ENCODE measurements around the gene CNTNAP4. TPM values are rescaled to one million over a fixed set of nuclear protein-coding genes. Genes with fewer than 3 reads are reported as not detected.

CNTNAP4 gene
- total RNA-seq, 2 experiments from 2014 or later, result not detected

DNA sequence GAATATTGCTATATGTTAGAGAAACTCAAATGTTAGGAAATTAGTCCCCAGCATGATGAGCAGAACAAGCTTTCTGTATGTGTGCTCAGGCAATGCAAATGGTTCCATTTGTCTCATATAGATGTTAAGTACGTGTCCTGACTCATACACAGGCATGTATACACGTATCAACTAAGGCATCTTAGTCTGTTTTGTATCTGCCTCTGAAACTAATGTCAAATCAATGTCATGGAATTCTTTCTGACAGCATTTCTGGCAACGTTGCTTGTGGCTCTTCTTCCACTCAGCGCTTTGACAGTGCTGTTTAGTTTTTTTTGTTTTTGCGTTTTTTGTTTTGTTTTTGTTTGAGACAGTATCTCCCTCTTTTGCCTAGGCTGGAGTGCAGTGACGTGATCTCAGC lies 111.9 kb downstream of the CNTNAP4 start:
- no peaks in the 10 kb centered on the region for H3K36me3 Mint-ChIP-seq
- H3K27me3 Mint-ChIP-seq, result no peaks in the 10 kb centered on the region

GRCh38 chr16:76390476-76390875 lies 113.3 kb downstream of the CNTNAP4 start:
- H3K27me3 Mint-ChIP-seq, result no peaks in the 10 kb centered on the region
- DNase-seq (no peak), ATAC-seq (ENCODE audit: low read depth) (no peak)
- no peaks in the 10 kb centered on the region for H3K9me3 Mint-ChIP-seq
- no peaks in the 10 kb centered on the region for H3K4me1 Mint-ChIP-seq
- H3K27ac Mint-ChIP-seq, result no peak overlapping the region
- POLR2A ChIA-PET, result no interaction called here
- no peaks in the 10 kb centered on the region for H3K36me3 Mint-ChIP-seq
- H3K4me3 Mint-ChIP-seq, result no peak overlapping the region

More for the DNA sequence above, 111.9 kb downstream of the CNTNAP4 start:
- ATAC-seq (ENCODE audit: low read depth) (no peak), DNase-seq (no peak)
- no peaks in the 10 kb centered on the region for H3K9me3 Mint-ChIP-seq
- H3K4me3 Mint-ChIP-seq, result no peak overlapping the region
- POLR2A ChIA-PET, result no interaction called here
- no peak overlapping the region for H3K27ac Mint-ChIP-seq
- H3K4me1 Mint-ChIP-seq, result no peaks in the 10 kb centered on the region

DNA sequence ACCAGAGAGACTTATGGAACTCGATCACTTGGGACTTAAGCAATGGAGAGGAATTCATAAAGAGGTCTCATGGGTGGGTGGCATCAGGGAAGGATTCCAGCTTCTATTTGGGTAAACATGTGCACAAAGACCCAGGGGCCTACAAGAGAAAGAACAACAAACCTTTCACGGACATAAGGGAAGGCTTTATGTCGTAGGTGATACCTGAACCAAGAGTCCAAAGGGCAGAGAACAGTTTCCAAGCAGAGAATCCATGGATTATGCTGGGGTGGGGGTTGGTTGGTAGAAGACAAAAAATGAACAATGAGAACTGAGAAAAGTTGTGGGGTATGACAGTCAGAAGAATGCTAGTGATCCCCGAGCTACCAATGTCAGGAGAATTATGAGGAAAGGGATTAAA lies 119.8 kb downstream of the CNTNAP4 start:
- H3K36me3 Mint-ChIP-seq, result no peaks in the 10 kb centered on the region
- no peak overlapping the region for H3K4me3 Mint-ChIP-seq
- peaks cover 3% of the 10 kb centered on the region for H3K9me3 Mint-ChIP-seq
- ATAC-seq (ENCODE audit: low read depth) (no peak), DNase-seq (no peak)
- H3K27me3 Mint-ChIP-seq, result no peaks in the 10 kb centered on the region
- POLR2A ChIA-PET, result no interaction called here
- H3K27ac Mint-ChIP-seq, result no peak overlapping the region
- no peaks in the 10 kb centered on the region for H3K4me1 Mint-ChIP-seq

DNA sequence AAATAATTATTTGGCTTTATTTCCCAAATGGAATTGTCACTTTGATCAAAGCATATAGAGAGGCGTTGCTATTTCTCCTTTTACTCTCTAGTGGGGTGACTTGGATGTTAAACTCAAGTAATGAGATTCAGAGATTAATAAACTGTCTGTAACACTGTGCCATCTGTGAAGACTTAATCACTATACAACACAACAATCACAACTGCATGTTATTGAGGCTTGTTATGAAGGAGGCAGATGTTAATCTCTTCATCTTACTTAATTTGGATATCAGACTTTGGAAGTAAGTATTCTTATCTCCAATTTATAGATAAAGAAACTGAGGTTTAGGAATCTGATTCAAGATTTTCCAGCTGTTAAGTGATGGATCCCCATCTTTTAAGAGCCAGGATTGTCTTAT lies 132.5 kb downstream of the CNTNAP4 start:
- Mint-ChIP-seq H3K27me3 (no peaks in the 10 kb centered on the region), H3K36me3 (no peaks in the 10 kb centered on the region), H3K27ac (no peak overlapping the region), H3K4me1 (no peaks in the 10 kb centered on the region), H3K4me3 (no peak overlapping the region), H3K9me3 (no peaks in the 10 kb centered on the region)
- DNase-seq, result no peak
- POLR2A ChIA-PET, result no interaction called here
- no peak for ATAC-seq (ENCODE audit: low read depth)

DNA sequence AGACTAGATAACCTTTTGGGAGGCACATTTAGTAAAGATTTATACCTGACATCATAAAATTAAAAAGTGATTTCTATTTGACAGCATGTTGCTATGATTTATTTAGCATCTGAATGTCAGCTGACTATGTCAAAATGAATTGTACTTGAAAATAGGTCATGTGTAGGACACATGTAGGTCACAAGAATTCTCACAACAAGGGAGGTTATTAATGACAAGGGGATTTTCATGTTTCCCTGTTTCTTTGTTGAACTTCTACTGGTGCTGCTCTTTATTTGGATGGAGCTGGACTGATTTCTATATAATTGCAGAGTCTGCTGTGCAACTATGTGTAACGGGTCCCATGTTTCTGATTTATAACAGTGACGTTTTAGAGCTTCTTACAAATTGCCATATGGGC lies 144.4 kb downstream of the CNTNAP4 start:
- Mint-ChIP-seq H3K27ac (no peak overlapping the region), H3K4me3 (no peak overlapping the region), H3K27me3 (no peaks in the 10 kb centered on the region), H3K36me3 (no peaks in the 10 kb centered on the region), H3K9me3 (no peaks in the 10 kb centered on the region), H3K4me1 (no peaks in the 10 kb centered on the region)
- POLR2A ChIA-PET, result no interaction called here
- no peak for DNase-seq
- no peak for ATAC-seq (ENCODE audit: low read depth)

DNA sequence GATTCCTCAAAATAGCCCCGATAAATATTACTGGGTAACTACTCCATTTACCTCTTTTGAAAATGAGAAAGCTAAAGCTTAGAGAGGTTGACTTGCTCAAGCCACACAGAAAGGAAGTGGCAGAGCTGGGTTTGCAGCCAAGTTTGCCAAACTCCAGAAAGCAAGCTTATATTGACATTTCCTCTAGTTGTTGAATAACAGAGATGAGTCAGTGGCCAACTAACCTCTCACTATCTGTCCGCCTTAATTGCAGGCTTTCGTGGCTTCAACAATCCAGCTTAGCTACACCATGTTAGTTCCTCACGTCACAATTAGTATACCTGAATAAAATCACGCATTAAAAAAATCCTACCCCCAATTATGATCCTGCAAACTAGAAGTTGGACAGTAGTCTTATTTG lies 151.7 kb downstream of the CNTNAP4 start:
- Mint-ChIP-seq H3K4me3 (no peak overlapping the region), H3K4me1 (no peaks in the 10 kb centered on the region), H3K9me3 (peaks cover 3% of the 10 kb centered on the region), H3K27ac (no peak overlapping the region), H3K36me3 (no peaks in the 10 kb centered on the region), H3K27me3 (no peaks in the 10 kb centered on the region)
- DNase-seq (no peak), ATAC-seq (ENCODE audit: low read depth) (no peak)
- POLR2A ChIA-PET, result no interaction called here

- no peak overlapping the region for H3K4me3 Mint-ChIP-seq
- DNase-seq (no peak), ATAC-seq (ENCODE audit: low read depth) (no peak)
- no peaks in the 10 kb centered on the region for H3K36me3 Mint-ChIP-seq
- no peaks in the 10 kb centered on the region for H3K27me3 Mint-ChIP-seq
- H3K9me3 Mint-ChIP-seq, result peaks cover 5% of the 10 kb centered on the region
- no peaks in the 10 kb centered on the region for H3K4me1 Mint-ChIP-seq
- no peak overlapping the region for H3K27ac Mint-ChIP-seq
- POLR2A ChIA-PET, result no interaction called here
Measured at GRCh38 chr16:76441391-76441790, 164.2 kb downstream of the CNTNAP4 start.

DNA sequence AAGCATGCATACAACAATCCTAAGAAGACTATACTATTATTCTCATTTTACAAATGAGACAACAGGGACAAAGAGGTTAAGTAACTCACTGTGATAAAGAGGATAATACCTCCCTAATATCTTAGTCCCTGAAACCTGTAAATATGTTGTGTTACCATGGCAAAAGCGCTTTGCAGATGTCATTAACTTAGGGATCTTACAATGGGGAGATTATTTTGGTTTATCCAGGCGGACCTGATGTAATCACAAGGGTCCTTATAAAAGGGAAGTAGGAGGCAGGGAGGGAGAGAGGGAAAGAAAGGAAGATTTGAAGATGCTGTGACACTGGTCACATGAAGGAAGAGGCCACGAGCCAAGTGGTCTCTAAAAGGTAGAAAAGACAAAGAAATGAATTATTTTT lies 164.7 kb downstream of the CNTNAP4 start:
- DNase-seq (no peak), ATAC-seq (ENCODE audit: low read depth) (no peak)
- Mint-ChIP-seq H3K9me3 (peaks cover 5% of the 10 kb centered on the region), H3K4me1 (no peaks in the 10 kb centered on the region), H3K27ac (no peak overlapping the region), H3K4me3 (no peak overlapping the region), H3K27me3 (no peaks in the 10 kb centered on the region), H3K36me3 (no peaks in the 10 kb centered on the region)
- POLR2A ChIA-PET, result no interaction called here

DNA sequence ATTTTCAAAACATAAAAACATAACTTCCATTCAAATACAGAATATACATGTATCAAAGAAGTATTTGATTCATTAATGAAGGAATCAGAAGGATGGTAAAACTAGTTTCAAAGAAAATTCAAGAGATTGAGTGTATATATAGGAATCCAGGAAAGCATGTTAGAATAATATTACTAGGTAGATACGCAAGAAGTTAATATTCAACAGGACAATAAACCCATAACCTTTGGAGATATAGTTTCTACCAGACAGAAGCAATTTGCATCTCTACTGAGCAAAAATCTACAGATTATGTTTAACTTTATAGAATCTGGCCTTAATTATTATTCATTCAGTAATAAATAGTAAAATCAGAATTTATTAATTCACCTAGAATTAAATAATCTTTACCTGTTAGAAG lies 166.8 kb downstream of the CNTNAP4 start:
- no peaks in the 10 kb centered on the region for H3K27me3 Mint-ChIP-seq
- no peaks in the 10 kb centered on the region for H3K36me3 Mint-ChIP-seq
- H3K4me3 Mint-ChIP-seq, result no peak overlapping the region
- no peaks in the 10 kb centered on the region for H3K4me1 Mint-ChIP-seq
- POLR2A ChIA-PET, result no interaction called here
- no peak overlapping the region for H3K27ac Mint-ChIP-seq
- H3K9me3 Mint-ChIP-seq, result peaks cover 5% of the 10 kb centered on the region
- DNase-seq (no peak), ATAC-seq (ENCODE audit: low read depth) (no peak)

DNA sequence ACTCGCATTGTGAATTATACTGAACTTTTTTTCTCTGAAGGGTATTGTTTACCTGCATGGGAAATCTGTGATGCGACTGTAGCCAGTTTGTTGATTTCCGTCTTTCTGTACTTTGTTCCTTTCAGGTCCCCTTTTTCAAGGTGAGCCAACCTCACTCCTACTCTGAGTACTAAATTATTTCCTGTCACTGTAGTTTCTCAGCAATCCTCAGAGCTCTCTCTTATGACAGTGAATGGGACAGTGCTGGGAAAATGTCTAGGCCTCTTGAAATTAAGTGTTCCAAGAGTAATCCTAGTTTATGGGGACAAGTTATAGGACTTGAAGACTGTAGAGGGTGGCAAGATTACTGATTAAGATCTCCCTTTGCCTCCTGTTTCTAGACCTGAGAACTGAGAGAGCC lies 167.6 kb downstream of the CNTNAP4 start:
- no peak for DNase-seq
- Mint-ChIP-seq H3K4me1 (no peaks in the 10 kb centered on the region), H3K36me3 (no peaks in the 10 kb centered on the region), H3K27me3 (no peaks in the 10 kb centered on the region), H3K27ac (no peak overlapping the region), H3K9me3 (peaks cover 5% of the 10 kb centered on the region), H3K4me3 (no peak overlapping the region)
- POLR2A ChIA-PET, result no interaction called here
- ATAC-seq (ENCODE audit: low read depth), result no peak

- H3K27ac Mint-ChIP-seq, result no peak overlapping the region
- H3K4me3 Mint-ChIP-seq, result no peak overlapping the region
- ATAC-seq (ENCODE audit: low read depth) (no peak), DNase-seq (no peak)
- no peaks in the 10 kb centered on the region for H3K36me3 Mint-ChIP-seq
- H3K9me3 Mint-ChIP-seq, result peaks cover 2% of the 10 kb centered on the region
- H3K27me3 Mint-ChIP-seq, result no peaks in the 10 kb centered on the region
- POLR2A ChIA-PET, result no interaction called here
- no peaks in the 10 kb centered on the region for H3K4me1 Mint-ChIP-seq
Measured at GRCh38 chr16:76445815-76446214, 168.6 kb downstream of the CNTNAP4 start.

- H3K36me3 Mint-ChIP-seq, result no peaks in the 10 kb centered on the region
Measured at GRCh38 chr16:76446251-76446650, 169.1 kb downstream of the CNTNAP4 start.

GRCh38 chr16:76450890-76451289 lies 173.7 kb downstream of the CNTNAP4 start:
- no peak overlapping the region for H3K27ac Mint-ChIP-seq
- no peaks in the 10 kb centered on the region for H3K4me1 Mint-ChIP-seq
- ATAC-seq (ENCODE audit: low read depth) (no peak), DNase-seq (no peak)
- no peak overlapping the region for H3K4me3 Mint-ChIP-seq
- H3K36me3 Mint-ChIP-seq, result no peaks in the 10 kb centered on the region
- no peaks in the 10 kb centered on the region for H3K9me3 Mint-ChIP-seq
- POLR2A ChIA-PET, result no interaction called here
- H3K27me3 Mint-ChIP-seq, result no peaks in the 10 kb centered on the region

More at GRCh38 chr16:76446251-76446650, 169.1 kb downstream of the CNTNAP4 start:
- H3K4me3 Mint-ChIP-seq, result no peak overlapping the region
- DNase-seq (no peak), ATAC-seq (ENCODE audit: low read depth) (no peak)
- H3K9me3 Mint-ChIP-seq, result peaks cover 2% of the 10 kb centered on the region
- POLR2A ChIA-PET, result no interaction called here
- no peaks in the 10 kb centered on the region for H3K27me3 Mint-ChIP-seq
- no peak overlapping the region for H3K27ac Mint-ChIP-seq
- H3K4me1 Mint-ChIP-seq, result no peaks in the 10 kb centered on the region

DNA sequence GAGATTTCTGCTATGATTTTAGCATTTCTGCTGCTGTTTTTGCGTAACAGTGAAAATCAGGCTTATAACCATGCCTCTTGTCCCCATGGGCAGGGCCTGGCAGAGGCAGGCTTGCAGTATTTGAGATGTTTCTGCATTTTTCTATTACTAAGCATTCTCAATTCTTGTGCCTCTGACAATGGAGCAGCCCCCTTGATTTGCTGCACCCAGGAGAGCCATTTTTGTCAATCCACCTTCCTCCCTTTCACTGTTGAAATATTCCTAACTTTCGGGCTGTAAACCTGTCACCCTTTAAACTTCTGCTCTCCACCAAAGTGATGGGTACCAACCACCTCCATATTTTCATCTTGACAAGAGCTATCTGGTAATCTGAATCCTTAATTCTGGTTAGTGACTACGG lies 178.1 kb downstream of the CNTNAP4 start:
- H3K4me3 Mint-ChIP-seq, result no peak overlapping the region
- no peaks in the 10 kb centered on the region for H3K9me3 Mint-ChIP-seq
- no peaks in the 10 kb centered on the region for H3K27me3 Mint-ChIP-seq
- H3K36me3 Mint-ChIP-seq, result no peaks in the 10 kb centered on the region
- no peak for ATAC-seq (ENCODE audit: low read depth)
- POLR2A ChIA-PET, result no interaction called here
- DNase-seq, result no peak
- no peaks in the 10 kb centered on the region for H3K4me1 Mint-ChIP-seq
- H3K27ac Mint-ChIP-seq, result no peak overlapping the region

DNA sequence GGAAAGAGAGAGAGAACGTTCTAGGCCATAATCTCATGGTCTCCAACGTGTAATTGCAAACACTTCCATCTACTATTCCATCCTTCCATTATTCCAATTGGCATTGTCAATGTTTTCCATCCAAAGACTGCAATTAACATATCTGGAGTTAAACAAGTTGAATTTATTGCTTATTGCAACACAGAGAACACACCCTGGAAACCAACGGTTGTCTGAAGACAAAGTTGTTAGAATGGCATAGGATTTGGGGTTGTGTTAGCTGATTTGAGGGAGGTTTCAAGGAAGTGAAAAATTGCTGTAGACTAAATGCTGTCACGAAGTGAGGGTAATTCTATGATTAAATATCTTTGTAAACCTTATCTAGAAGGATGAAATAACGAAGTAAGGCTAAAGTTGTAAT lies 178.8 kb downstream of the CNTNAP4 start:
- DNase-seq (no peak), ATAC-seq (ENCODE audit: low read depth) (no peak)
- Mint-ChIP-seq H3K4me3 (no peak overlapping the region), H3K27ac (no peak overlapping the region), H3K27me3 (no peaks in the 10 kb centered on the region), H3K36me3 (no peaks in the 10 kb centered on the region), H3K4me1 (no peaks in the 10 kb centered on the region), H3K9me3 (no peaks in the 10 kb centered on the region)
- POLR2A ChIA-PET, result no interaction called here

All from activated naive CD8-positive, alpha-beta T cell treated with anti-CD3 and anti-CD28 coated beads, Interleukin-2, amount 10 ng/mL, durations not matched to agents 7 days and 5 days (primary cell).